ENCODE data around the gene DFFB.

DNA sequence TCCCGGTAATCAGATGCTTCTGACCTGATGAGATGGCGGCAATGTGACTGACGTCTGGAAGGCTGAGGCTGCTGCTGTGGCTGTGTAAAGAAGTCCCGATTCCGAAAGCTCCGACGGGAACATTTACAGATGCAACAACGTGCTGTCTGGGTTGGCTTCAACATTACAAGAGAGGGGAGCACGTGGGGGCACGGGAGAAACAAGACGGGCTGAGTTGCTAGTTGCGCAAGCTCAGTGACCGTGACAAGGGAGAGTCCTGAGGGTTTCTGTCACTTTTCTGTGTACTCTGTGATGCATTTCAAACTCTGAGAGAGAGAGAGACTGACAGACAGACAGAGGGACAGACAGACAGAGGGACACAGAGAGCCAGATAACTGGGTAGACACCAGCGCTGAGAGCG, 35.4 kb upstream of the DFFB start:
- no peak for TF ChIP-seq YY1 (IDR thresholded peaks at IDR 0.05; ENCODE audit: insufficient read depth, insufficient read length)
- no peak for TF ChIP-seq SUZ12 (IDR thresholded peaks at IDR 0.05; ENCODE audit: extremely low read depth, insufficient read depth, insufficient read length)
- no peak for TF ChIP-seq ZNF274 (IDR thresholded peaks at IDR 0.05; ENCODE audit: low read depth, low read length)

Data from NT2/D1 (cell line).